Measurements from ENCODE around the gene KCNN4. TPM values are rescaled to one million over a fixed set of nuclear protein-coding genes. Genes with fewer than 3 reads are reported as not detected.

The KCNN4 gene
- total RNA-seq, 1 experiment from 2014 or later = 0.26 TPM

GRCh38 chr19:43754503-43755255 is 26.1 kb downstream of the KCNN4 start, which contains the start of gene SMG9:
SMG9 (minus strand) TSS chr19:43754962; CDS start chr19:43750741, 4,221 bp downstream.
- Histone ChIP-seq H3K4me1 (ENCODE audit: insufficient read depth, low read length) (no peaks in the 10 kb centered on the region), H2BK15ac (ENCODE audit: low read depth, low read length) (no peak within 1 kb of the TSS), H3K79me1 (ENCODE audit: insufficient read depth, low read depth, low read length, poor library complexity, severe bottlenecking) (no peaks in the 10 kb centered on the region), H4K5ac (ENCODE audit: insufficient read length, low read depth, low read length) (peak within 1 kb of the TSS; percentile 19), H3K4ac (ENCODE audit: low read depth, low read length) (peak within 1 kb of the TSS; percentile 48; the same call in 1 of the 2 replicates), H3K56ac (ENCODE audit: insufficient read length, low read depth, low read length) (no peak within 1 kb of the TSS), H4K91ac (ENCODE audit: insufficient read length, low read depth, low read length) (no peak within 1 kb of the TSS), H2AK5ac (ENCODE audit: insufficient read length, low read length) (no peak within 1 kb of the TSS), H3K23ac (ENCODE audit: insufficient read length, low read depth, low read length) (no peak within 1 kb of the TSS), H3T11ph (ENCODE audit: low read length) (no peak within 1 kb of the TSS), H3K4me2 (ENCODE audit: insufficient read depth, insufficient read length, low read length) (peak within 1 kb of the TSS; percentile 87), H3K18ac (ENCODE audit: insufficient read length, low read depth, low read length) (peak within 1 kb of the TSS; percentile 98), H2BK20ac (ENCODE audit: low read depth, low read length, poor library complexity, severe bottlenecking) (no peak within 1 kb of the TSS), H3K23me2 (ENCODE audit: insufficient read length, low read depth, low read length, poor library complexity, severe bottlenecking) (peaks cover 12% of the 10 kb centered on the region), H2BK12ac (ENCODE audit: insufficient read length, low read depth, low read length) (no peak within 1 kb of the TSS), H4K20me1 (ENCODE audit: control insufficient read depth, insufficient read depth, insufficient read length) (no peaks in the 10 kb centered on the region), H3K9ac (ENCODE audit: extremely low read depth, insufficient read length, low read length) (peak within 1 kb of the TSS; percentile 88), H3K14ac (ENCODE audit: insufficient read depth, low read length) (peak within 1 kb of the TSS; percentile 95), H2AFZ (ENCODE audit: low read length) (no peak within 1 kb of the TSS), H3K27me3 (ENCODE audit: insufficient read depth, low read length) (no peaks in the 10 kb centered on the region), H2BK5ac (ENCODE audit: insufficient read length, low read length) (no peak within 1 kb of the TSS), H3K27ac (ENCODE audit: insufficient read length, low read depth, low read length) (peak within 1 kb of the TSS; percentile 63), H2BK120ac (ENCODE audit: low read depth, low read length, poor library complexity, severe bottlenecking) (no peak within 1 kb of the TSS), H3K79me2 (ENCODE audit: insufficient read depth, low read length) (0 out of 2 replicates have a peak, but pooled peaks cover 3% of the 10 kb centered on the region), H3K9me3 (ENCODE audit: control insufficient read depth, low read depth, low read length) (no peaks in the 10 kb centered on the region), H4K8ac (replicated peaks; ENCODE audit: insufficient read length, low read depth, low read length) (no peak within 1 kb of the TSS)
- H3K4me1 Mint-ChIP-seq = peaks cover 21 to 30% of the 10 kb centered on the region in 2 experiments
- no peak for TF ChIP-seq CTCF (conservative IDR thresholded peaks at IDR 0.05)
- peak within 1 kb of the TSS; percentile 99 for H3K27ac Mint-ChIP-seq
- no peaks in the 10 kb centered on the region for H3K27me3 Mint-ChIP-seq (ENCODE audit: low read depth)
- peak; percentile 97 for DNase-seq
- peak within 1 kb of the TSS; percentile 96 to 97 for H3K4me3 Mint-ChIP-seq
- no peaks in the 10 kb centered on the region; a peak in 1 of 5 replicates for H3K9me3 Mint-ChIP-seq
- no CpG with 5 or more reads among the region's 79 CpGs for WGBS (ENCODE audit: extremely low coverage, insufficient read length, low lambda C conversion rate)
- H3K36me3 Mint-ChIP-seq (ENCODE audit: insufficient read depth in 1 of 3, low read depth in 3 of 3) = peaks cover 9 to 31% (median 23%) of the 10 kb centered on the region in 3 experiments
